Measurements from ENCODE around the gene PFKM.
A peak's percentile ranks its signal among the peaks of the same experiment; 100 is the strongest.

DNA sequence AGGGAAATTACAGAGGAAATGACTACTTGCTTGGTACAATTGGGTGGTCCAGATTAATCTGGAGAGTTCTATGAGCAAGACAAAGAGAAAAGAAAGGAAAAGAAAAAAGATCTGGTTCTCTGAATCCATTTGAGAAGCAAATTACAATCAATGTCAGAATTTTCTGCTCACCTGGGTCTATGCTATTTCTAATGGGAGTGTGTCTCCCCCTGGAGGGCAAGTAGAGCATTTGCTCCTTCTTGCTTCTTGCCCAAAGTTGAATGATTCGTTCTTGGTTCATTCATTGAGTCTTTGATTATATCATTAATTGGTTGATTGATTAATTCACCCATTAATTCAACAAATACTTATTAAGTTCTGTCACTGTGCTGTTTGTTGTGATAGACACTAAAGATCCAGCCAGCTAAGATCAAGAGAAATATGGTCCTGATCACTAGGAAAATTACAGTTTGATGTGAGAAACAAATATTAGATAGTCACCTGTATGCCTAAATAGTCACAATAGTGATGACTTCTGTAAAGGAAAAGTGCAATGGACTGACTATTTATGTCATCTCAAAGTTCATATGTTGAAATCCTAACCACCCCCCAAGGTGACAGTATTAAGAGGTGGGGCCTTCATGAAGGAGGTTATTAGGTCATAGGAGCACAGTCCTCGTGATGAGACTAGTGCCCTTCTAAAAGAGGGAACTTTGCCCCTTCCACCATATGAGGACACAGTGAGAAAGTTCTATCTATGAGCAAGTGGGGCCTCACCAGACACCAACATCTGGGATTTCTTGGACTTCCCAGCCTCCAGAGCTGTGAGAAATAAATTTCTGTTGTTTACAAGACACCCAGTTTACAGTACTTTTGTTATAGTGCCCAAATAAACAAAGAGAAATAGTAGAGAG, 46.2 kb downstream of the PFKM start:
- TF ChIP-seq CTCF (IDR thresholded peaks at IDR 0.05; ENCODE audit: extremely low read depth in 1 of 2, insufficient read depth in 1 of 2, low read depth in 1 of 2, low read length in 2 of 2) (peak; percentile 62 to 80), FOS (IDR thresholded peaks at IDR 0.05; ENCODE audit: borderline replicate concordance, insufficient read depth, low read length) (no peak), JUN (IDR thresholded peaks at IDR 0.05; ENCODE audit: borderline replicate concordance, insufficient read depth, insufficient read length, low read depth) (no peak), POLR2A (IDR thresholded peaks at IDR 0.05; ENCODE audit: low read depth, low read length) (no peak), EZH2 (IDR thresholded peaks at IDR 0.05; ENCODE audit: borderline replicate concordance, low read depth, low read length, severe bottlenecking) (no peak), POLR2AphosphoS5 (IDR thresholded peaks at IDR 0.05; ENCODE audit: insufficient read depth, low read depth, low read length) (no peak), GATA2 (IDR thresholded peaks at IDR 0.05; ENCODE audit: insufficient read depth, insufficient read length, low read depth, low read length) (no peak), MYC (IDR thresholded peaks at IDR 0.05; ENCODE audit: low read depth, low read length) (no peak)
- TF ChIP-seq, protein P1, sequence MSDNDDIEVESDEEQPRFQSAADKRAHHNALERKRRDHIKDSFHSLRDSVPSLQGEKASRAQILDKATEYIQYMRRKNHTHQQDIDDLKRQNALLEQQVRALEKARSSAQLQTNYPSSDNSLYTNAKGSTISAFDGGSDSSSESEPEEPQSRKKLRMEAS (IDR thresholded peaks at IDR 0.05; ENCODE audit: insufficient read depth, insufficient read length), result no peak
